B cell (primary cell): ENCODE results near the gene SCARB1. TPM values are rescaled to one million over a fixed set of nuclear protein-coding genes. Genes with fewer than 3 reads are reported as not detected.

ENCODE experiments used
- ATAC-seq: fragments of 200-7000 bp; cut with Tn5 transposase; one replicate; pipeline ENCODE4 v1.10.0; 2021; ENCODE audit warnings: low read depth, mild to moderate bottlenecking, moderate number of reproducible peaks, moderate library complexity
- CTCF ChIA-PET: fragments of 350-600 bp; sonication (Branson Sonifier 250); formaldehyde crosslinking; loops from one replicate; lab custom pipeline; 2021; ENCODE audit warnings: antibody characterized with exemption, inconsistent platforms; lab: Charles Lee
- POLR2A ChIA-PET: fragments of 350-600 bp; sonication (Branson Sonifier 250); formaldehyde crosslinking; loops from one replicate; lab custom pipeline; 2021; ENCODE audit warnings: antibody characterized with exemption; lab: Charles Lee
- DNase-seq: peaks from one replicate; pipeline ENCODE4 v3.0.0; 2013
- H2AFZ ChIP-seq: 2 replicates; pipeline ENCODE4 v1.6.1; 2012; ENCODE audit warnings: mild to moderate bottlenecking, low read depth, low read length; ENCODE audit not compliant: insufficient read depth, poor library complexity, severe bottlenecking
- H3K27ac ChIP-seq, 2 donors: 1 replicate in 1 of 2; 2 replicates in 1 of 2; pipeline ENCODE4 v1.5.1; 2012 to 2013; ENCODE audit warnings: low read length in 2 of 2, mild to moderate bottlenecking in 2 of 2, moderate library complexity in 1 of 2
- H3K27me3 ChIP-seq, 4 experiments: fragments of 200-600 bp in 1 of 4; sonication (generic) in 1 of 4; replicated peaks in 1 of 4; 1 replicate in 2 of 4; 2 replicates in 2 of 4; pipeline versions ENCODE4 v1.6.1 to v1.7.0; 2013 to 2016; ENCODE audit warnings: low read length in 3 of 4, mild to moderate bottlenecking in 2 of 4, mixed read lengths in 1 of 4, moderate library complexity in 1 of 4; ENCODE audit not compliant: insufficient read depth in 4 of 4, control insufficient read depth in 3 of 4; ENCODE audit errors: control extremely low read depth in 1 of 4
- H3K36me3 ChIP-seq, 2 experiments: replicated peaks in 1 of 2; 1 replicate in 1 of 2; 2 replicates in 1 of 2; pipeline versions ENCODE4 v1.6.1 to v1.7.1; 2013; ENCODE audit warnings: low read length in 1 of 2; ENCODE audit not compliant: insufficient read depth in 2 of 2, control insufficient read depth in 1 of 2; ENCODE audit errors: control extremely low read depth in 1 of 2, extremely low read depth in 1 of 2
- H3K4me1 ChIP-seq, 2 donors: fragments of 200-600 bp in 1 of 2; sonication (generic) in 1 of 2; 1 replicate in 1 of 2; 2 replicates in 1 of 2; pipeline versions ENCODE4 v1.5.1 to v1.6.1; 2013 to 2017; ENCODE audit warnings: low read length in 2 of 2; ENCODE audit not compliant: control insufficient read depth in 2 of 2, insufficient read depth in 2 of 2
- H3K4me2 ChIP-seq: replicated peaks from 2 replicates; pipeline ENCODE3; 2012; ENCODE audit warnings: mild to moderate bottlenecking, low read depth, low read length; ENCODE audit not compliant: poor library complexity, severe bottlenecking
- H3K4me3 ChIP-seq, 5 experiments: fragments of 200-600 bp in 1 of 5; sonication (generic) in 1 of 5; 1 replicate in 3 of 5; 2 replicates in 2 of 5; pipeline versions ENCODE4 v1.5.1 to v1.7.0; 2011 to 2016; ENCODE audit warnings: low read length in 4 of 5, mild to moderate bottlenecking in 4 of 5, low read depth in 2 of 5, control low read depth in 1 of 5, moderate library complexity in 1 of 5; ENCODE audit not compliant: insufficient read depth in 1 of 5; ENCODE audit errors: control extremely low read depth in 1 of 5, extremely low read depth in 1 of 5
- H3K79me2 ChIP-seq: fragments of 200-600 bp; sonication (generic); one replicate; pipeline ENCODE4 v1.6.0; 2016; ENCODE audit warnings: low read length; ENCODE audit not compliant: control insufficient read depth, insufficient read depth
- H3K9ac ChIP-seq: fragments of 200-600 bp; sonication (generic); 2 replicates; pipeline ENCODE4 v1.6.1; 2017; ENCODE audit warnings: mild to moderate bottlenecking, low read length, moderate library complexity
- H3K9me3 ChIP-seq, 3 donors: one replicate each; pipeline versions ENCODE4 v1.6.1 to v1.7.1; 2013; ENCODE audit warnings: low read length in 2 of 3; ENCODE audit not compliant: control insufficient read depth in 2 of 3, insufficient read depth in 1 of 3; ENCODE audit errors: control extremely low read depth in 1 of 3
- H4K20me1 ChIP-seq: 2 replicates; pipeline ENCODE4 v1.6.0; 2012; ENCODE audit warnings: mild to moderate bottlenecking, low read length; ENCODE audit not compliant: insufficient read depth, control insufficient read depth, poor library complexity, severe bottlenecking
- H3K27ac Mint-ChIP-seq: one replicate; pipeline ENCODE4 v1.8.0; 2021; ENCODE audit warnings: mixed read lengths
- H3K27me3 Mint-ChIP-seq: one replicate; pipeline ENCODE4 v1.8.0; 2021; ENCODE audit warnings: mixed read lengths
- H3K4me1 Mint-ChIP-seq: one replicate; pipeline ENCODE4 v1.8.0; 2021; ENCODE audit warnings: mixed read lengths
- H3K4me3 Mint-ChIP-seq: one replicate; pipeline ENCODE4 v1.8.0; 2021; ENCODE audit warnings: mixed read lengths
- H3K9me3 Mint-ChIP-seq: one replicate; pipeline ENCODE4 v1.8.0; 2022; ENCODE audit warnings: mixed read lengths; ENCODE audit not compliant: insufficient read depth
- EZH2 ChIP-seq: IDR thresholded peaks from 2 replicates; pipeline ENCODE4 v1.6.1; 2012; ENCODE audit warnings: borderline replicate concordance, low read depth, mild to moderate bottlenecking, moderate library complexity, low read length; ENCODE audit not compliant: insufficient read depth, poor library complexity, severe bottlenecking
- WGBS: methylation state at CpG from one replicate; pipeline ENCODE4 v1.1.5; 2013; ENCODE audit warnings: missing lambda C conversion rate; ENCODE audit not compliant: insufficient coverage; 5-methylcytosine and 5-hydroxymethylcytosine counted together
- intact Hi-C: fragments of 100-400 bp; cut with micrococcal nuclease; formaldehyde crosslinking; loops from one replicate; pipeline ENCODE4 v1.10.0; 2022
- polyA plus RNA-seq: library from polyadenylated mRNA; depleted of rRNA; stranded (reverse); fragments of >200 nt; gene quantifications from 2 replicates; pipeline ENCODE4 v1.2.3, GENCODE V29; 2012
- total RNA-seq, 2 donors: library from RNA; stranded (reverse); fragments of 120-200 nt in 1 of 2; gene quantifications; 1 replicate in 1 of 2; 2 replicates in 1 of 2; pipeline versions ENCODE4 v1.2.3 to v1.2.4, GENCODE V29; 2013 to 2022
- TF ChIP-seq, protein P1 (sequence below): fragments of 200-600 bp; IDR thresholded peaks from one replicate; pipeline ENCODE4 v1.8.0; 2022; ENCODE audit warnings: antibody characterized with exemption, mild to moderate bottlenecking

SCARB1 gene
- total and polyA plus RNA-seq, 2 donors (not counting 1 experiment from before 2014, with no cell fraction given): 26.8 to 30.7 TPM

DNA sequence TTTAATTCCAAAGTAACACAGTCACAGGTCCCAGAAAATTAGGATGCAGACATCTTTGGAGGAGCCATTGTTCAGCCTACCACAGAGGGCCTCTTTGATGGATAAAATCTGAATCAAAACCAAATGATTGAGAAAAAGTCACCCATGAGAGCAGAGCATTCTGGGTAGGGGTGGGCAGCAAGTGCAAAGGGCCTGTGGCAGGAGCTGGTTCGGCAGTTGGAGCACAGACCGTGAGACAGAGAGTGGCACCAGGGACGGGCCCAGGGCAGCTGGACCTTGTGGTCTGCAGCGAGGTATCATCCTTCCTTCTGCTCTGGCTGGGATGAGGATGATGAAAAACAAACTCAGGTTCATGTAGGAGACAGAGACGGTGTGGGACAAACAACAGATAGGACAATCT, 32.8 kb upstream of the SCARB1 start:
- no peaks in the 10 kb centered on the region for H3K36me3 ChIP-seq
- ATAC-seq: no peak
- Mint-ChIP-seq H3K4me3 (no peak overlapping the region), H3K4me1 (peaks cover 34% of the 10 kb centered on the region), H3K27me3 (no peaks in the 10 kb centered on the region), H3K9me3 (no peaks in the 10 kb centered on the region), H3K27ac (peak overlapping the region; percentile 80)
- WGBS: 92% methylated on average over 5 of the region's 5 CpGs
- peaks cover 0 to 15% (median 0%) of the 10 kb centered on the region in 3 donors for H3K9me3 ChIP-seq
- no peak overlapping the region for H3K27ac ChIP-seq
- no peaks in the 10 kb centered on the region for H4K20me1 ChIP-seq
- intact Hi-C loops: no loop called here
- H3K9ac ChIP-seq: no peak overlapping the region
- POLR2A ChIA-PET: interaction anchor here (0.9 kb wide), 1 partner anchor 12 kb away, joined by 3 read pairs; no protein-coding TSS in a partner anchor
- no peak for DNase-seq
- TF ChIP-seq, protein P1, sequence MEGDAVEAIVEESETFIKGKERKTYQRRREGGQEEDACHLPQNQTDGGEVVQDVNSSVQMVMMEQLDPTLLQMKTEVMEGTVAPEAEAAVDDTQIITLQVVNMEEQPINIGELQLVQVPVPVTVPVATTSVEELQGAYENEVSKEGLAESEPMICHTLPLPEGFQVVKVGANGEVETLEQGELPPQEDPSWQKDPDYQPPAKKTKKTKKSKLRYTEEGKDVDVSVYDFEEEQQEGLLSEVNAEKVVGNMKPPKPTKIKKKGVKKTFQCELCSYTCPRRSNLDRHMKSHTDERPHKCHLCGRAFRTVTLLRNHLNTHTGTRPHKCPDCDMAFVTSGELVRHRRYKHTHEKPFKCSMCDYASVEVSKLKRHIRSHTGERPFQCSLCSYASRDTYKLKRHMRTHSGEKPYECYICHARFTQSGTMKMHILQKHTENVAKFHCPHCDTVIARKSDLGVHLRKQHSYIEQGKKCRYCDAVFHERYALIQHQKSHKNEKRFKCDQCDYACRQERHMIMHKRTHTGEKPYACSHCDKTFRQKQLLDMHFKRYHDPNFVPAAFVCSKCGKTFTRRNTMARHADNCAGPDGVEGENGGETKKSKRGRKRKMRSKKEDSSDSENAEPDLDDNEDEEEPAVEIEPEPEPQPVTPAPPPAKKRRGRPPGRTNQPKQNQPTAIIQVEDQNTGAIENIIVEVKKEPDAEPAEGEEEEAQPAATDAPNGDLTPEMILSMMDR: no peak
- no peak for TF ChIP-seq EZH2
- CTCF ChIA-PET: interaction anchor here (1.9 to 3.1 kb wide), 2 partner anchors 10 kb away, joined by 8 to 19 read pairs; no protein-coding TSS in a partner anchor
- peaks cover 16 to 21% of the 10 kb centered on the region in 2 donors for H3K4me1 ChIP-seq
- no peak overlapping the region for H3K4me2 ChIP-seq
- no peak overlapping the region for H3K4me3 ChIP-seq
- no peaks in the 10 kb centered on the region for H3K79me2 ChIP-seq
- no peaks in the 10 kb centered on the region for H3K27me3 ChIP-seq
- no peak overlapping the region for H2AFZ ChIP-seq

DNA sequence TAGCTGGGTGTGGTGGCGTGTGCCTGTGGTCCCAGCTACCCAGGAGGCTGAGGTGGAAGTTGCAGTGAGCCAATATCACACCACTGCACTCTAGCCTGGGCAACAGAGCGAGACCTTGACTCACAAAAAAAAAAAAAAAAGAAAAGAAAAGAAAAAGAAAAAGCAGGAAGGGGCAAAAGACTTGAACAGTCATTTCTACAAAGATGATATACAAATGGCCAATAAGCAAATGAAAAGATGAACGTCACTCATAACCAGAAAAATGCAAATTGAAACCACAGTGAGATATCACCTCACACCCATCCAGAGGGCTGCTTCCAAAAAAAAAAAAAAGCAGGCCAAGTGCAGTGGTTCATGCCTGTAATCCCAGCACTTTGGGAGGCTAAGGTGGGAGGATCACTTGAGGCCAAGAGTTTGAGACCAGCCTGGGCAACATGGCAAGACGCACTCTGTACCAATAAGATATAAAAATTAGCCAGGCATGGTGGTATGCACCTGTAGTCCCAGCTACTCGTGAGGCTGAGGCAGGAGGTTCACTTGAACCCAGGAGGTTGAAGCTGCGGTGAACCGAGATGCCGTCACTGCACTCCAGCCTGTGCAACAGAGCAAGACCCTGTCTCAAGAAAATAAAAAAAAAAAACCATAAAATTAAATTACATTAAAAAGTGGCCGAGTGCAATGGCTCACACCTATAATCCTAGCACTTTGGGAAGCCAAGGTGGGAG, 30.3 kb upstream of the SCARB1 start:
- Mint-ChIP-seq H3K4me3 (no peak overlapping the region), H3K27me3 (no peaks in the 10 kb centered on the region), H3K9me3 (no peaks in the 10 kb centered on the region), H3K4me1 (peaks cover 24% of the 10 kb centered on the region), H3K27ac (peak overlapping the region; percentile 16)
- DNase-seq: peak; percentile 47
- 60% methylated on average over 4 of the region's 9 CpGs for WGBS
- Histone ChIP-seq H3K4me3 (no peak overlapping the region), H3K9me3 (peaks cover 0 to 21% (median 0%) of the 10 kb centered on the region in 3 donors), H3K4me2 (no peak overlapping the region), H4K20me1 (no peaks in the 10 kb centered on the region), H3K27ac (no peak overlapping the region), H3K9ac (no peak overlapping the region), H3K4me1 (peaks cover 12 to 13% of the 10 kb centered on the region in 2 donors), H2AFZ (no peak overlapping the region), H3K36me3 (no peaks in the 10 kb centered on the region), H3K79me2 (no peaks in the 10 kb centered on the region), H3K27me3 (no peaks in the 10 kb centered on the region)
- CTCF ChIA-PET: interaction anchor here (0.7 to 3.1 kb wide), 7 partner anchors 8 to 855 kb away, joined by 3 to 19 read pairs (median 5); no protein-coding TSS in a partner anchor
- peak; percentile 40 for ATAC-seq
- TF ChIP-seq, protein P1: no peak
- no peak for TF ChIP-seq EZH2
- POLR2A ChIA-PET: interaction anchor here (0.7 to 1.2 kb wide), 2 partner anchors 21 to 99 kb away, joined by 3 to 4 read pairs; partner anchors contain the start of genes BRI3BP and UBC
- intact Hi-C loops: no loop called here
